Suprapubic skin (tissue), 4 donors: ENCODE measurements around the gene SLC4A8.

ENCODE experiments used
- EP300 ChIP-seq: sonication (generic); formaldehyde crosslinking; IDR thresholded peaks from one replicate; pipeline ENCODE4 v1.6.1; 2017; ENCODE audit warnings: antibody characterized with exemption
- POLR2A ChIP-seq, 2 donors: fragments of 450-650 bp; IDR thresholded peaks; one replicate each; pipeline ENCODE4 v1.6.1; 2017; ENCODE audit warnings: antibody characterized with exemption in 2 of 2, mild to moderate bottlenecking in 2 of 2, moderate library complexity in 2 of 2
- POLR2AphosphoS5 ChIP-seq, 3 donors: sonication (generic); formaldehyde crosslinking; IDR thresholded peaks; one replicate each; pipeline ENCODE4 v1.6.1; 2017; ENCODE audit warnings: antibody characterized with exemption in 3 of 3
- TF ChIP-seq, protein P1 (sequence below), 2 donors: fragments of 200-600 bp in 1 of 2; fragments of 450-650 bp in 1 of 2; sonication (generic) in 1 of 2; IDR thresholded peaks; one replicate each; pipeline ENCODE4 v1.5.1; 2016 to 2019; ENCODE audit warnings: antibody characterized with exemption in 2 of 2, mild to moderate bottlenecking in 1 of 2, moderate library complexity in 1 of 2

DNA sequence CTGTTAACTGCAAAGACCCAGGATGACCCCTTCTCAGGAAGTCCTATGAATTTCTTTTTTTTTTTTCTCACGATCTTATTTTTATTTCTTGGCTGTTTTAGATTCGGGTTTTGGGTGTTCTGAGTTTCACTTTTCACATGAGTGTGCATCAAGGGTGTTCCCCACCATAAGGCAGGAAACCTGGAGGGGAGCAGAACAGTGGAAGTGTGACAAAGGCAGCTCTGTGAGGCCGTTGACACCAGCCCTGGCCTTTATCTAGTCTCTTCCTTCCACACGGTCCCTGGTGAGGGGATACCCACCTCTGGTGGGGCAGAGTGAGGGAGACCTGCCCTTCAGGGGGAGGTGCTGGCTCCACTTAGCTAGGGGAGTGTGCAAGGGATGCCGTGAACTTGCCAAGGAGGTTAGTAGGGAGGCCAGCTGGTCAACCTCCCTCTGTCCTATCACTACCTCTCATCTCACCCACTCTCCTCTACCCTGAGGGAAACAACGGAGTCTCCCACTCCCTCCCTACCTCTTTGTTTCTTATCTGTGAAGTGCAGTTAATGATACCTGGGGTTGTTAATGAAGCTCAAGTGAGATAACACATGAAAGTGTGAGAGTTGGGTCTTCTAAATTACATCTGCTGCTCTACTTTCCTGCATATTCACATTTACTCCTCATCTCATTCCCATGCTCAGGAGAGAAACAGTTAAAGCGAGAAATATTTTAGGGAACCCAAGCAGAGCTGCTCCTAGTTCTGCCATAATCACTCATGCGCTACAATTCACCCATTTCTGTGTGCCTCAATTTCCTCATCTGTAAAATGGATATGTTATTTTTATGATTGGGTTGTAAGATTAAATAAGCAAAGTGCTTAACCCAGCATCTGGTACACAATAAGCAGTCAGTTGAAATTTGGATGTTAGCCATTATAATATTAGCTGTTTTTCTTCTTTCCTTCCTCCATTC, 29.1 kb upstream of the SLC4A8 start:
- TF ChIP-seq, protein P1, sequence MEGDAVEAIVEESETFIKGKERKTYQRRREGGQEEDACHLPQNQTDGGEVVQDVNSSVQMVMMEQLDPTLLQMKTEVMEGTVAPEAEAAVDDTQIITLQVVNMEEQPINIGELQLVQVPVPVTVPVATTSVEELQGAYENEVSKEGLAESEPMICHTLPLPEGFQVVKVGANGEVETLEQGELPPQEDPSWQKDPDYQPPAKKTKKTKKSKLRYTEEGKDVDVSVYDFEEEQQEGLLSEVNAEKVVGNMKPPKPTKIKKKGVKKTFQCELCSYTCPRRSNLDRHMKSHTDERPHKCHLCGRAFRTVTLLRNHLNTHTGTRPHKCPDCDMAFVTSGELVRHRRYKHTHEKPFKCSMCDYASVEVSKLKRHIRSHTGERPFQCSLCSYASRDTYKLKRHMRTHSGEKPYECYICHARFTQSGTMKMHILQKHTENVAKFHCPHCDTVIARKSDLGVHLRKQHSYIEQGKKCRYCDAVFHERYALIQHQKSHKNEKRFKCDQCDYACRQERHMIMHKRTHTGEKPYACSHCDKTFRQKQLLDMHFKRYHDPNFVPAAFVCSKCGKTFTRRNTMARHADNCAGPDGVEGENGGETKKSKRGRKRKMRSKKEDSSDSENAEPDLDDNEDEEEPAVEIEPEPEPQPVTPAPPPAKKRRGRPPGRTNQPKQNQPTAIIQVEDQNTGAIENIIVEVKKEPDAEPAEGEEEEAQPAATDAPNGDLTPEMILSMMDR (IDR thresholded peaks at IDR 0.05) = no peak
- TF ChIP-seq POLR2A (IDR thresholded peaks at IDR 0.05) = no peak
- no peak for TF ChIP-seq POLR2AphosphoS5 (IDR thresholded peaks at IDR 0.05)
- TF ChIP-seq EP300 = no peak
